Measurements from ENCODE around the gene ZNF408.

The ZNF408 gene

DNA sequence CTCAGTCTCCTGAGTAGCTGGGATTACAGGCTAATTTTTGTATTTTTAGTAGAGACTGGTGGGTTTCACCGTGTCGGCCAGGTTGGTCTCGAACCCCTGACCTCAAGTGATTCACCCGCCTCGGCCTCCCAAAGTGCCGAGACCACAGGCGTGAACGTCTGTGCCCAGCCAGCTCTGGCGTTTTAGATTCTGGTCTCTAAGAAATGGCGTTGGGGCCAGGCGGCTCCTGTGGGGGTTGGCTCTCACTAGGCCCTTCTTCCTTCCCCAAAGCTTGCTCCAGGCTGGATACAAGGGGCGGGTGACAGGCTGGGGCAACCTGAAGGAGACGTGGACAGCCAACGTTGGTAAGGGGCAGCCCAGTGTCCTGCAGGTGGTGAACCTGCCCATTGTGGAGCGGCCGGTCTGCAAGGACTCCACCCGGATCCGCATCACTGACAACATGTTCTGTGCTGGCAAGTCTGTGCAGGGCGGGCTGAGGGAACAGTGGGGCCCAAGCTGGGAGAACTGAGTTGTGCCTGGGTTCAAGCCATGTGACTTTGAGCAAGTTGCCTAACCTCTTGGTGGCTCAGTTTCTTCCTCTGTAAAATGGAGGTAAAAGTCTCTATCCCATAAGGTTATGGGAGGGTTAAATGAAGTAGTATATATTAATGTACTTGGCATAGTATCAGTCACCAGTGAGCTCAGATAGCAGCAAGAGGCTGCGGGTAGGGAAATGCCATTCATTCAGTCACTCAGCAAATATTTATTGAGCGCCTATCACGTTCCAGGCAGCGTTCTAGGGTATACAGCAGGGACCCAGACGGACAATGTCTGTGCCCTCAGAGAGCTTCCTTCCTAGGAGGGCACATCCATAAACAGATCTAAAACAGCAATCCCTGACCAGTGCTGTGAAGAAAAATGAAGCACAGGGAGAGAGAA lies 28.5 kb downstream of the ZNF408 start:
- DNase-seq, result no peak

DNA sequence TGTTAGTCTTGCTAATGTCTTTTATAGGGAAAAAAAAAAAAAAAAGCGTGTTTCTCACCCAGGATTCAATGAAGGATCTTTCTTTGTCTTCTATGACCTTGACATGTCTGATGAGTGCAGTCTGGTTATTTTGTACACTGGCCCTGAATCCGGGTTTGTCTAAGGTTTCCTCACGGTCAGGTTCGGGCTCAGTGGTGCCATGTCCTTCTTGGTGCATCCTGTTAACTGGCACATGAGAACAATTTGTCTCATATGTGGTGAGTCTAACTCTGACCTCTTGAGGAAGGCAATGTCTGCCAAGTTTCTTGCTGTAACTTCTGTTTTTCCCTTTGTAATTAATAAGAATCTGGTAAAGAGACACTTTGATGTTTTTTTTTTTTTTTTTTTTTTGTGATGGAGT lies 30.7 kb downstream of the ZNF408 start:
- no peak for DNase-seq

DNA sequence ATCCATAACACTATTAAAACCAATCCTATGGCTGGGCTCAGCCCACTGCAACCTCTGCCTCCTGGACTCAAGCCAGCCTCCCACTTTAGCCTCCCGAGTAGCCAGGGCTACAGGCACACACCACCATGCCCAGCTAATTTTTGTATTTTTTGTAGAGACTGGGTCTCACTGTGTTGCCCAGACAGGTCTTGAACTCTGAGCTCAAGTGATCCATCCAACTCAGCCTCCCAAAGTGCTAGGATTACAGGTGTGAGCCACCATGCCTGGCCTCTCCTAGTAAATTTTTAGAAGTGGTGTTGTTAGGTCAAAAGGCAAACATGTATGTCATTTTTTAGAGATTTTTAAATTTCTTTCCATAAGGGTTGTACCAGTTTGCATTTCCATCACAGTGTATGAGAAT lies 32.4 kb downstream of the ZNF408 start:
- DNase-seq, result no peak

DNA sequence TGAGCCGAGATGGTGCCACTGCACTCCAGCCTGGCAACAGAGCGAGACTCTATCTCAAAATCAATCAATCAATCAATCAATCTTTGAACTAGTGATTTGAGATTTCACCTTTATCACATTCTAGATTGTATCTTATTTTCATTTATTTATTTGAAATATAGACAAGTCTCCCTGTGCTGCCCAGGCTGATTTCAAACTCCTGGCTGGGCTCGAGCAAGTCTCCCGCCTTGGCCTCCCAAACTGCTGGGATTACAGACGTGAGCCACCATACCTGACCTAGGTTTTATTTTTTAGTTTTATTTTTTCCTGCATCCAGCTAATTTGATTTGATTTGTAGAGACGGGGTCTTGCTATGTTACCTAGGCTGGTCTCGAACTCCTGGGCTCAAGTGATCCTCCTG lies 35.3 kb downstream of the ZNF408 start:
- DNase-seq, result no peak

DNA sequence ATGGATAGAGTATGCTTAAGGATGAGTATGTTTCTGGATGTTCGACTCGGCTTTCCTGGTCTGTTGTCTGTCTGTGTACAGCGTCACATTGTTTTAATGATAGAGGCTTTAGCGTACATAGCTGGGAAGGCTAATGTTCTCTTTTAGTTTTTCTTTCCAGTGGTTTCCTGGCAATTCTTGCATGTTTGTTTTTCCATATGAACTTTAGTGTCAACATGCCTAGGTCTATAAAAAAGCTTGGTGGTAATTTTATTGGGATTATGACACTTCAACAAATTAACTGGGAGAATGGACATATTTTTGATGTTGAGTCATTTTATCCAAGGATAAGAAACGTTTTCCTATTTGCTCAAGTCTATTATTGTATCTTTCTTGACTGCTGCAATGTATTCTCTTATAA lies 35.8 kb downstream of the ZNF408 start:
- no peak for DNase-seq

DNA sequence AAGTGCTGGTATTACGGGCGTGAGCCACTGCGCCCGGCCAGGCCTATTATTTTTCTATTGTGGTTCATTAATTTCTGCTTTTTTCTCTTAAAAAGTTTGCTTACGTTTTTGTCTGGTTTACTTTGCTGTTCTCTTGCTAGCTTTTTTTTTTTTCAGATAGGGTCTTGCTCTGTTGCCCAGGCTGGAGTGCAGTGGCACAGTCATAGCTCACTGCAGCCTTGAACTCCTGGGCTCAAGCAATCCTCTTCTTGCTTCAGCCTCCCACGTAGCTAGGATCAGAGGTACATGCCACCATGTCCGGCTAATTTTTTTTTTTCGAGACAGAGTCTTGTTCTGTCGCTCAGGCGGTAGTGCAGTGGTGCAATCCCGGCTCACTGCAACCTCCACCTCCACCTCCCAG lies 36.9 kb downstream of the ZNF408 start:
- DNase-seq, result no peak

DNA sequence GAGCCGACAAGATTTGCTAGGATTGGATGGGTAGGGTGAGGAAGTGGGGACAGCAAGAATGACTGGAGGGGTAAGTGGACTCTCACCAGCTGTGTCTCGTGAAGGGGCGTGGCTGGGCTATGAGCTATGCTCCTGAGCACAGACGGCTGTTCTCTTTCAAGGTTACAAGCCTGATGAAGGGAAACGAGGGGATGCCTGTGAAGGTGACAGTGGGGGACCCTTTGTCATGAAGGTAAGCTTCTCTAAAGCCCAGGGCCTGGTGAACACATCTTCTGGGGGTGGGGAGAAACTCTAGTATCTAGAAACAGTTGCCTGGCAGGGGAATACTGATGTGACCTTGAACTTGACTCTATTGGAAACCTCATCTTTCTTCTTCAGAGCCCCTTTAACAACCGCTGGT lies 38.1 kb downstream of the ZNF408 start:
- DNase-seq, result no peak

DNA sequence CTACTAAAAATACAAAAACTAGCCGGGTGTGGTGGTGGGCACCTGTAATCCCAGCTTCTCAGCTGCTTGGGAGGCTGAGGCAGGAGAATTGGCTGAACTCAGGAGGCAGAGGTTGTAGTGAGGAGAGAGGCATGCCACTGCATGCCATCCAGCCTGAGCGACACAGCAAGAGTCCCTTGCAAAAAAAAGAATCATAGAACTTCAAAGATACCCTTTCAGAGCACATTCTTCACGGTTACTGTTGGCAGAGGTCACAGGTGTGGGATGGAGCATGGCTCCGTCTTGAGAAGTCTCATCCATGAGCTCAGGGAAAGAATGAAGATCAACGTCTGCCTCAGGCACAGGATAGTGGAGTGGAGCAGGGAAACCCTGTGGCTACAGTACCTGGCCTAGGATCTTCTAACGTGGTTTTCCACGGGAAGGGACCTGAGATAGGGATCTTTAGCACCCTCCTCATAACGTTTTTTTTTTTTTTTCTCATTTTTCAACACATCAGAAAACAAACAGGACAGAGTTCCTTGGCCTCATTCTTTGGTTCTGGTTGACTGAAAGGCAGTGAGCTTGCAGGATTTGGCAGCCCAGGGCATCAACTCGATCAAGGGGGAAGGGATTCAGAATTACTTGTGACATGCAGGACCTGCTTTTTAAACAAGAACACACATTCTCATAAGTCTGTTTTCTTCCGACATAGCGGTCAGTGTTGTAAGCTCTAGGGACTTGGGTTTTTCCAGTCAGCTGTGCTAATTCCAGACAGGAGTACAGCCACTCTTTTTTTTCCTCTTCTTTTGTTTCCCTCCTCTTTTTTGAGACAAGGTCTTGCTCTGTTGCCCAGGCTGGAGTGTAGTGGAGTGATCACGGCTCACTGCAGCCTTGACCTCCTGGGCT lies 41.0 kb downstream of the ZNF408 start:
- no peak for DNase-seq

DNA sequence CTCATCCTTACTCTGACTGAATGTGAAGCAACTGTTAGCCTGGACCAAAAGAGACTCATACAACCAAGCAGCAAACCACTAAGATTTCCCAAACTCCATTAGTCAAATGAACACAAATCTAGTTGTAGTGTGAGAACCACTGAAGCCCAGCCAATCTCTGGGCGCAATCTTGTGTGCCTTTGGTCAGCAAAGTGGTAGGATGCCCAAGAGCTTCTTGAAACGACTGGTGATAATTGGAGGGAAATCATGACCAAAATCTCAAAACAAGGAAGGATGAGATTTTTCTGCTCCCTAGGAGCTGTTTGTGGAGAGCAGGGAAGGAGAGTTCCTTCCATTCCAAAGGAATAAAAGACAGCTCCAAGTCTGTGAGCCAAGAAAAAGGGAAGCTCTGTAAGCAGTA lies 42.2 kb downstream of the ZNF408 start:
- DNase-seq, result no peak

DNA sequence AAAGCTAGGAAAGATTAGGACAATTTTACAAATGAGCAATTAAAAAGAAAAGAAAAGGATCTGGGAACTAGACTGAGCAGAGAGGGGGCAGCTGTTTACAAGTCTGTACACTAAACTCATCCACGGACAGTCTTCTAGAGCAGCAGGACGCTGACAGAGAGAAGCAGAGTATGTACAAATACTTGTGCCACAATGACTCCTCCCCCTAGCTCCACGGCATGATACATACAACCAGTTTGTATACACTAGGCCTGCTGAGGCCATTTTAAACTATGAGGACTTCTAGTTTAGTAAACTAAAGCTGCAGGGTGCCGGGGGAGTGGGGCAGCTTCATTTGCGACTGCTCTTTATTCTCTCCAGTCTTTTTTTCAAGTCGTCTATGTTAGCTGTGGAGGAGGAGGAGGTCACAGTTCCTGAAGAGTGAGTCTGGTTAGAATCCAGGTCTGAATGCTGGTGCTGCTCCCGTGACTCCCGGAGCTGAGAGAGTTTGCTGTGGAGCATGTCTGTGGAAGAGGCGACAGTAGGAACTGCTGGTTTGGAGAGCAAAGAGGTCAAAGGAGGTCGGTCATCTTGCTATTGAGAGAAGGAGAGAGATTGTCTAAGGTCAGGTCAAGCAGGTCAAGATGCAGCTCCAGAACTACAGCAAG lies 43.0 kb downstream of the ZNF408 start:
- no peak for DNase-seq

DNA sequence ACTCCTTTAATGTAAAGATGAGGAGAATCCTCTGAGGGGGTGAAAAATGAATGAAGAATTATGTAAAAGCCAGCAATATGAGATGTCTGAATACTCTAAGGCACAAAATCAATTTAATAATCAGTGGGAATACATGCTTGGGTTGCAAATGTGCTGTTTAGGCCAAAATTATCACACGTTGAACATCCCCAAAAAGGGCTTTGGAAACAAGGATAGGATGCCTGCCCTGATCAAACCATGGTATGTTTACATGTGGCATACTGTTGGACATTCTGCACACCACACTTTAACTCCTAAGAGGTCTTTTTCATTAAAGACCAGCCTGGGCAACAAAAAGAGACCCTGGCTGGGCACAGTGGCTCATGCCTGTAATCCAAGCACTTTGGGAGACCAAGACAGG lies 44.5 kb downstream of the ZNF408 start:
- DNase-seq, result no peak

DNA sequence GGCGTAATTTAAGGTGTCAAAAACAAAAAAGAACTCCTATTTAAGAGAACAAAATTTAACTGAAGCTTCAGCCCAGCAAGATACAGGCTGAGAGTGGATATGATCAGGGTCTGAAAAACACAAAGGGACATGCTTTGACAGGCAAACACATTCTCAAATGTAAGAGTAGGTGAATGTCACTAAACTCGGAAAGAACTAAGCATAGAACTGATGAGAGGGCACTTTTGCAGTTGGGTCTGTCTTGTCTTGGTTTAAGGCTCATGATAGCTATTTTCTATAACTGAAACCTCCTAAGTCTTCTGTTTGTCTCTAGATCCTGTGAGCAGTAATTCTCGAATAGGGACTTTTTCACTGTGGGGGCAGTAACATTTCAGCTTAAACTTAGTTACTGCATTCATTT lies 45.2 kb downstream of the ZNF408 start:
- no peak for DNase-seq

DNA sequence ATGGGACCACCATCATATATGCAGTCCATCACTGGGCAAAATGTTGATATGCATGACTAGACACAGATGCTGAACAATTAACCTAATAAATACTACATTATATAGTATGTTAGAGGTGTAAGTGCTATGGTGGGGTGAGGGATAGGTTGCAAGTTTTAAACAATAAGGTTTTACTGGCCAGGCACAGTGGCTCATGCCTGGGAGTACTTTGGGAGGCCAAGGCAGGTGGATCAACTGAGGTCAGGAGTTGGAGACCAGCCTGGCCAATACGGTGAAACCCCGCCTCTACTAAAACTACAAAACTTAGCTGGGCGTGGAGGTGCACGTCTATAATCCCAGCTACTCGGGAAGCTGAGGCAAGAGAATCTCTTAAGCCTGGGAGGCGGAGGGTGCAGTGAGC lies 46.3 kb downstream of the ZNF408 start:
- no peak for DNase-seq
